B cell (primary cell): Measurements from ENCODE around the gene ATP5ME. TPM values are rescaled to one million over a fixed set of nuclear protein-coding genes. Genes with fewer than 3 reads are reported as not detected.
A peak's percentile ranks its signal among the peaks of the same experiment; 100 is the strongest.

Experiments
- ATAC-seq: fragments of 200-7000 bp; cut with Tn5 transposase; one replicate; pipeline ENCODE4 v1.10.0; 2021; ENCODE audit warnings: low read depth, mild to moderate bottlenecking, moderate number of reproducible peaks, moderate library complexity
- CTCF ChIA-PET: fragments of 350-600 bp; sonication (Branson Sonifier 250); formaldehyde crosslinking; loops from one replicate; lab custom pipeline; 2021; ENCODE audit warnings: antibody characterized with exemption, inconsistent platforms; lab: Charles Lee
- POLR2A ChIA-PET: fragments of 350-600 bp; sonication (Branson Sonifier 250); formaldehyde crosslinking; loops from one replicate; lab custom pipeline; 2021; ENCODE audit warnings: antibody characterized with exemption; lab: Charles Lee
- DNase-seq: peaks from one replicate; pipeline ENCODE4 v3.0.0; 2013
- H2AFZ ChIP-seq: 2 replicates; pipeline ENCODE4 v1.6.1; 2012; ENCODE audit warnings: mild to moderate bottlenecking, low read depth, low read length; ENCODE audit not compliant: insufficient read depth, poor library complexity, severe bottlenecking
- H3K27ac ChIP-seq, 2 donors: 1 replicate in 1 of 2; 2 replicates in 1 of 2; pipeline ENCODE4 v1.5.1; 2012 to 2013; ENCODE audit warnings: low read length in 2 of 2, mild to moderate bottlenecking in 2 of 2, moderate library complexity in 1 of 2
- H3K27me3 ChIP-seq, 4 experiments: fragments of 200-600 bp in 1 of 4; sonication (generic) in 1 of 4; replicated peaks in 1 of 4; 1 replicate in 2 of 4; 2 replicates in 2 of 4; pipeline versions ENCODE4 v1.6.1 to v1.7.0; 2013 to 2016; ENCODE audit warnings: low read length in 3 of 4, mild to moderate bottlenecking in 2 of 4, mixed read lengths in 1 of 4, moderate library complexity in 1 of 4; ENCODE audit not compliant: insufficient read depth in 4 of 4, control insufficient read depth in 3 of 4; ENCODE audit errors: control extremely low read depth in 1 of 4
- H3K36me3 ChIP-seq, 2 experiments: replicated peaks in 1 of 2; 1 replicate in 1 of 2; 2 replicates in 1 of 2; pipeline versions ENCODE4 v1.6.1 to v1.7.1; 2013; ENCODE audit warnings: low read length in 1 of 2; ENCODE audit not compliant: insufficient read depth in 2 of 2, control insufficient read depth in 1 of 2; ENCODE audit errors: control extremely low read depth in 1 of 2, extremely low read depth in 1 of 2
- H3K4me1 ChIP-seq, 2 donors: fragments of 200-600 bp in 1 of 2; sonication (generic) in 1 of 2; 1 replicate in 1 of 2; 2 replicates in 1 of 2; pipeline versions ENCODE4 v1.5.1 to v1.6.1; 2013 to 2017; ENCODE audit warnings: low read length in 2 of 2; ENCODE audit not compliant: control insufficient read depth in 2 of 2, insufficient read depth in 2 of 2
- H3K4me2 ChIP-seq: replicated peaks from 2 replicates; pipeline ENCODE3; 2012; ENCODE audit warnings: mild to moderate bottlenecking, low read depth, low read length; ENCODE audit not compliant: poor library complexity, severe bottlenecking
- H3K4me3 ChIP-seq, 5 experiments: fragments of 200-600 bp in 1 of 5; sonication (generic) in 1 of 5; 1 replicate in 3 of 5; 2 replicates in 2 of 5; pipeline versions ENCODE4 v1.5.1 to v1.7.0; 2011 to 2016; ENCODE audit warnings: low read length in 4 of 5, mild to moderate bottlenecking in 4 of 5, low read depth in 2 of 5, control low read depth in 1 of 5, moderate library complexity in 1 of 5; ENCODE audit not compliant: insufficient read depth in 1 of 5; ENCODE audit errors: control extremely low read depth in 1 of 5, extremely low read depth in 1 of 5
- H3K79me2 ChIP-seq: fragments of 200-600 bp; sonication (generic); one replicate; pipeline ENCODE4 v1.6.0; 2016; ENCODE audit warnings: low read length; ENCODE audit not compliant: control insufficient read depth, insufficient read depth
- H3K9ac ChIP-seq: fragments of 200-600 bp; sonication (generic); 2 replicates; pipeline ENCODE4 v1.6.1; 2017; ENCODE audit warnings: mild to moderate bottlenecking, low read length, moderate library complexity
- H3K9me3 ChIP-seq, 3 donors: one replicate each; pipeline versions ENCODE4 v1.6.1 to v1.7.1; 2013; ENCODE audit warnings: low read length in 2 of 3; ENCODE audit not compliant: control insufficient read depth in 2 of 3, insufficient read depth in 1 of 3; ENCODE audit errors: control extremely low read depth in 1 of 3
- H4K20me1 ChIP-seq: 2 replicates; pipeline ENCODE4 v1.6.0; 2012; ENCODE audit warnings: mild to moderate bottlenecking, low read length; ENCODE audit not compliant: insufficient read depth, control insufficient read depth, poor library complexity, severe bottlenecking
- H3K27ac Mint-ChIP-seq: one replicate; pipeline ENCODE4 v1.8.0; 2021; ENCODE audit warnings: mixed read lengths
- H3K27me3 Mint-ChIP-seq: one replicate; pipeline ENCODE4 v1.8.0; 2021; ENCODE audit warnings: mixed read lengths
- H3K4me1 Mint-ChIP-seq: one replicate; pipeline ENCODE4 v1.8.0; 2021; ENCODE audit warnings: mixed read lengths
- H3K4me3 Mint-ChIP-seq: one replicate; pipeline ENCODE4 v1.8.0; 2021; ENCODE audit warnings: mixed read lengths
- H3K9me3 Mint-ChIP-seq: one replicate; pipeline ENCODE4 v1.8.0; 2022; ENCODE audit warnings: mixed read lengths; ENCODE audit not compliant: insufficient read depth
- EZH2 ChIP-seq: IDR thresholded peaks from 2 replicates; pipeline ENCODE4 v1.6.1; 2012; ENCODE audit warnings: borderline replicate concordance, low read depth, mild to moderate bottlenecking, moderate library complexity, low read length; ENCODE audit not compliant: insufficient read depth, poor library complexity, severe bottlenecking
- WGBS: methylation state at CpG from one replicate; pipeline ENCODE4 v1.1.5; 2013; ENCODE audit warnings: missing lambda C conversion rate; ENCODE audit not compliant: insufficient coverage; 5-methylcytosine and 5-hydroxymethylcytosine counted together
- intact Hi-C: fragments of 100-400 bp; cut with micrococcal nuclease; formaldehyde crosslinking; loops from one replicate; pipeline ENCODE4 v1.10.0; 2022
- polyA plus RNA-seq: library from polyadenylated mRNA; depleted of rRNA; stranded (reverse); fragments of >200 nt; gene quantifications from 2 replicates; pipeline ENCODE4 v1.2.3, GENCODE V29; 2012
- total RNA-seq, 2 donors: library from RNA; stranded (reverse); fragments of 120-200 nt in 1 of 2; gene quantifications; 1 replicate in 1 of 2; 2 replicates in 1 of 2; pipeline versions ENCODE4 v1.2.3 to v1.2.4, GENCODE V29; 2013 to 2022
- TF ChIP-seq, protein P1 (sequence below): fragments of 200-600 bp; IDR thresholded peaks from one replicate; pipeline ENCODE4 v1.8.0; 2022; ENCODE audit warnings: antibody characterized with exemption, mild to moderate bottlenecking

Gene ATP5ME
- total and polyA plus RNA-seq, 2 donors (not counting 1 experiment from before 2014, with no cell fraction given) = 129 to 153 TPM

DNA sequence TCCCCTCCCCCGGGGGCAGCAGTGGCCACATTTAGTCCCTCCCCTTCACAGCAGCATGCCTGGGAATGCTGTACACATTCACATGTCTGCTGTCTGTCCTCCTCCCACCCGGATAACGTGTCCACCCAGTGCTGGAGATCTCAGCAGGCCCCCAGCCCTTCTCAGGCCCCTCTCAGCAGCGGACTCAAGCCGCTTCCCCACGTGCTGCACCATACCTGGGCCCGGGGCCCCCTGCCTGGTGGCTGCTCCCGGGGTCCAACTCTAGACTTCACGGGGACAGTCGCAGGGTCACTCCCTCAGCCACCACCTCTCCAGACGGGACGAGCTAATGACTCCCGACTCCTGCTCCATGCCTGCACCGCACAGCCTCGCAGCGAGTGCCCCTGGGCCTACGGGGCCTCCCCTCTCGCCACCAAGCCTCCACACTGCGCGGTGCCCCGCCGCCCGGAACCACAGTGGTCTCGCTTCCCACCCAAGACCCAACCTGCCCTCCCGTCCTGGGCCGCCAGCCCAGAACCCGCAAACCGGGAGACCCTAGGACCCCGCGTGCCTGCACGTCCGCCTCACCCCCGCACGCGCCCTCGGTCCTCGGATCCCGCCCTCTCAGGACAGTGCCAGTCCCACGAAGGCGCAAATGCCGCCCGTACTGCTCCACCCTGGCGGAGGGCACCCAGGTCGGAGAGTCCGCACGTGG lies 30.3 kb upstream of the ATP5ME start:
- Histone ChIP-seq H3K27me3 (no peaks in the 10 kb centered on the region), H3K4me2 (no peak overlapping the region), H4K20me1 (peaks cover 25% of the 10 kb centered on the region), H3K36me3 (no peaks in the 10 kb centered on the region), H3K79me2 (peaks cover 44% of the 10 kb centered on the region), H3K27ac (no peak overlapping the region), H3K9ac (no peak overlapping the region), H2AFZ (no peak overlapping the region), H3K9me3 (no peaks in the 10 kb centered on the region), H3K4me3 (no peak overlapping the region), H3K4me1 (peaks cover 25 to 41% of the 10 kb centered on the region in 2 donors)
- peaks cover 29% of the 10 kb centered on the region for H3K4me1 Mint-ChIP-seq
- no peaks in the 10 kb centered on the region for H3K9me3 Mint-ChIP-seq
- no peak for DNase-seq
- H3K27me3 Mint-ChIP-seq = no peaks in the 10 kb centered on the region
- intact Hi-C loops = loop anchor here (10.0 kb wide), 1 partner anchor 230 kb away; the partner anchor contains the start of genes GAK and TMEM175
- H3K4me3 Mint-ChIP-seq = peak overlapping the region; percentile 41
- CTCF ChIA-PET = no interaction called here
- POLR2A ChIA-PET = no interaction called here
- 96% methylated on average over 45 of the region's 46 CpGs for WGBS
- H3K27ac Mint-ChIP-seq = peak overlapping the region; percentile 15
- TF ChIP-seq, protein P1, sequence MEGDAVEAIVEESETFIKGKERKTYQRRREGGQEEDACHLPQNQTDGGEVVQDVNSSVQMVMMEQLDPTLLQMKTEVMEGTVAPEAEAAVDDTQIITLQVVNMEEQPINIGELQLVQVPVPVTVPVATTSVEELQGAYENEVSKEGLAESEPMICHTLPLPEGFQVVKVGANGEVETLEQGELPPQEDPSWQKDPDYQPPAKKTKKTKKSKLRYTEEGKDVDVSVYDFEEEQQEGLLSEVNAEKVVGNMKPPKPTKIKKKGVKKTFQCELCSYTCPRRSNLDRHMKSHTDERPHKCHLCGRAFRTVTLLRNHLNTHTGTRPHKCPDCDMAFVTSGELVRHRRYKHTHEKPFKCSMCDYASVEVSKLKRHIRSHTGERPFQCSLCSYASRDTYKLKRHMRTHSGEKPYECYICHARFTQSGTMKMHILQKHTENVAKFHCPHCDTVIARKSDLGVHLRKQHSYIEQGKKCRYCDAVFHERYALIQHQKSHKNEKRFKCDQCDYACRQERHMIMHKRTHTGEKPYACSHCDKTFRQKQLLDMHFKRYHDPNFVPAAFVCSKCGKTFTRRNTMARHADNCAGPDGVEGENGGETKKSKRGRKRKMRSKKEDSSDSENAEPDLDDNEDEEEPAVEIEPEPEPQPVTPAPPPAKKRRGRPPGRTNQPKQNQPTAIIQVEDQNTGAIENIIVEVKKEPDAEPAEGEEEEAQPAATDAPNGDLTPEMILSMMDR = no peak
- no peak for TF ChIP-seq EZH2
- ATAC-seq = no peak
